ENCODE results near the gene ABHD3. TPM values are rescaled to one million over a fixed set of nuclear protein-coding genes. Genes with fewer than 3 reads are reported as not detected.
"Not testable (repeated sequence)": the region's sequence is repeated elsewhere in the genome, so short reads cannot be mapped to it uniquely, and the experiment has no call there.

The ABHD3 gene
- total and polyA plus RNA-seq, 7 experiments from 2014 or later: 21.9 to 53.1 (median 39.6) TPM

DNA sequence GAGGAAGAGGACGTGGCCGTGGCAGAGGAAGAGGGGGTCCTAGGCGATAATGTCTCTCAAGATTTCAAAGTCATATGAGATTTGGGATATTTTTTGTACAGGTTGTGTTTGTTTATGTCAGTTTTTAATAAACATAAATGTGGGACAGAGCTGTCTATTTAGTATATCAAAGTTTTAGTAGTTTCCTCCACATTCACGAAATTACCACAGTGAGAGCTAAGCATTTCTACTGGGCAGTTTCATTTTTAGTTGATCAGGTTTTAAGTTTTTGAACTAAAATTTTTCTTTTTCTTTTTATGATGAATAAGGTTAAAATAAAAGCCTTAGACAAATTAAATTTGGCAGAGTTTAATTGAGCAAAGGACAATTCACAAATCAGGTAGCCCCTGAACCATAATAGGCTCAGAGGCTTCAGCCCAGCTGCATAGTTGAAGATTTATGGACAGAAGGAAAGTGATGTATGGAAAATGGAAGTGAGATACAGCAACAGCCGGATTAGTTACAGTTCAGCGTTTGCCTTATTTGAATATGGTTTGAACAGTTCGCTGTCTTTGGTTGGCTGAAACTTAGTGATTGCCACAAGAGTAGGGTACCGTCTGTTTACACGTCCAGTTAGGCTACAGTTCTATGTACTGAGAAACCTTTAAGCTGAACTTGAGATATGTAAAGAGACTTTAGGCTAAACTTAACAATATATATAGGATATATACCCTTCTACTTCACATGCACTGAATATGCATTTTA lies 75.3 kb downstream of the ABHD3 start:
- Histone ChIP-seq H3K4me1 (ENCODE audit: control insufficient read depth in 2 of 2, insufficient read depth in 2 of 2, low read length in 2 of 2) (peaks cover 0 to 10% of the 10 kb centered on the region in 2 donors), H3K4me3 (ENCODE audit: low read length) (no peak overlapping the region), H3K36me3 (ENCODE audit: control insufficient read depth in 2 of 3, insufficient read depth in 3 of 3, low read length in 3 of 3) (peaks cover 0 to 44% (median 8%) of the 10 kb centered on the region in 3 experiments), H3K9me3 (ENCODE audit: control insufficient read depth in 2 of 3, low read length in 3 of 3) (no peaks in the 10 kb centered on the region), H3K27me3 (ENCODE audit: control insufficient read depth in 2 of 2, insufficient read depth in 2 of 2, low read length in 2 of 2) (no peaks in the 10 kb centered on the region), H3K27ac (ENCODE audit: low read depth, low read length) (peak overlapping the region; percentile 50)
- ATAC-seq: no peak
- intact Hi-C loops (cut with micrococcal nuclease): no loop called here
- ChIA-PET CTCF (interaction anchor here (1.3 kb wide), 1 partner anchor 17 kb away, joined by 3 read pairs; the partner anchor contains the start of gene SNRPD1), POLR2A (interaction anchor here (1.0 kb wide), 1 partner anchor 17 kb away, joined by 3 read pairs; no protein-coding TSS in a partner anchor)
- Mint-ChIP-seq H3K36me3 (peaks cover 8 to 27% (median 21%) of the 10 kb centered on the region in 5 donors), H3K4me3 (peak overlapping the region in 4 of 10 donors; percentile 4 to 50 (median 16)), H3K27me3 (no peaks in the 10 kb centered on the region), H3K9me3 (no peaks in the 10 kb centered on the region), H3K27ac (peak overlapping the region; percentile 11 to 93 (median 65)), H3K4me1 (peaks cover 10 to 24% (median 18%) of the 10 kb centered on the region in 7 donors)
- DNase-seq: no peak

DNA sequence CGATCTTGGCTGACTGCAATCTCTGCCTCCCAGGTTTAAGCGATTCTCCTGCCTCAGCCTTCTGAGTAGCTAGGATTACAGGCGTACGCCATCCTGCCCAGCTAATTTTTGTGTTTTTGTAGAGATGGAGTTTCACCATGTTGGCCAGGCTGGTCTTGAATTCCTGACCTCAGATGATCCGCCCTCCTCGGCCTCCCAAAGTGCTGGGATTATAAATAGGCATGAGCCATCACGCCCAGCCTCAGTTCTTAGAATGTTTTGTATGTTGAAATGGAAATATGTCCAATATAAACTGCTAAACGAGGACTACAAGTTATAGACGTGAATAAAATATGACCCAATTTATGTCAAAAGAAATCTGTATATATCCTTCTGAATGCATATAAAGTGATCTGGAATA lies 82.9 kb downstream of the ABHD3 start:
- H3K27me3 ChIP-seq (ENCODE audit: control insufficient read depth in 2 of 2, insufficient read depth in 2 of 2, low read length in 2 of 2); H3K27ac ChIP-seq (ENCODE audit: low read depth, low read length); H3K27me3 Mint-ChIP-seq; H3K4me3 Mint-ChIP-seq; DNase-seq; intact Hi-C loops (cut with micrococcal nuclease); H3K4me1 ChIP-seq (ENCODE audit: control insufficient read depth in 2 of 2, insufficient read depth in 2 of 2, low read length in 2 of 2); H3K4me3 ChIP-seq (ENCODE audit: low read length); CTCF ChIA-PET; H3K9me3 Mint-ChIP-seq; H3K9me3 ChIP-seq (ENCODE audit: control insufficient read depth in 2 of 3, low read length in 3 of 3); ATAC-seq: not testable (repeated sequence)
- H3K4me1 Mint-ChIP-seq: peaks cover 12 to 42% (median 26%) of the 10 kb centered on the region in 7 donors
- peak overlapping the region in 1 of 9 donors; percentile 5 for H3K27ac Mint-ChIP-seq
- peaks cover 3 to 24% (median 22%) of the 10 kb centered on the region in 5 donors for H3K36me3 Mint-ChIP-seq
- POLR2A ChIA-PET: interaction anchor here (0.9 kb wide), 1 partner anchor 61 kb away, joined by 3 read pairs; no protein-coding TSS in a partner anchor
- peaks cover 14 to 40% (median 16%) of the 10 kb centered on the region in 3 experiments for H3K36me3 ChIP-seq (ENCODE audit: control insufficient read depth in 2 of 3, insufficient read depth in 3 of 3, low read length in 3 of 3)

DNA sequence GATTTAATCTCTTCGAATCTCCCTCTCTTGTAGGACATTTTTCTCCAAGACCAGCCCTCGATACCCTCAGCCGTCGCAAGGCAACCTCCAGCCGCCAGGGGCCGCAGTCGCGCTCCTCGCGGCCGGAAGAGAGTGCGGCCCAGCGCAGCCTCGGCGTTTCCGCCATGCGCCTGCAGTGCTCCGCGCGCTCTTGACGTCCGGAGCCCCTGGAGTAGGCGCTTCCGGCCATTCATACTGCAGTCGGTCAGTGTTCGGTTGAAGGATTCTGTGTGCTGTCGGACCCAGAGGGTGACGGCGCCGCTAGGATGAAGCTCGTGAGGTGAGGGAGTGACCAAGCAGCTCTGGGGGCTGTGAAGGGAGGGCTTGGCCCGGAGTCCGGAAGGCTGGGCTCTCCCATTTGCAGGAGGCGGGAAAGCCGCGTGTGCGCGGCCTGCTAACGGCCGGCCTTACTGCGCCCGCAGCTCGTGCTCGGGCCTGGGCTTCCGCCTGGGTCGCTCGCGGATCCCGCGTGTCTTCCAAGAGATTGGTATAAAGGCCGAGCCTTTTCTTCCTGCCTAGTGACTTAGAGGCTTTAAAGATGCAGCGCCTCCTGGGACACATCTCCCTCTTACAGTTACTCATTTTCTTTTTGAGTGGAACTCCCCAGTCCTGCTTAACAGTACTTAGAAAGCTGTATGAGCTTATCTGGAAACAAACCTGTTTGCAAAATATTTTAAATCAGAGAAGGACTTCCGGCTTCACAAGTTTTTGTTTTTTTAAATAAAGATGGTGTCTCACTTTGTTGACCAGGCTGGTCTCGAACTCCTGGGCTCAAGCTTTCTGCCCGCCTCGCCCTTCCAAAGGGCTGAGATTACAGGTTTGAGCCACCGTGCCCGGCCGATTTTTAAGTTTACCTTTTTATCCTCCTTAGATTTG lies 92.2 kb downstream of the ABHD3 start, which contains the start of gene SNRPD1:
TSS of gene SNRPD1 (plus strand) at position 190 of the 915 bp plus-strand sequence. CDS start at position 306, 116 bp downstream.
- H3K4me1 ChIP-seq (ENCODE audit: control insufficient read depth in 2 of 2, insufficient read depth in 2 of 2, low read length in 2 of 2): peaks cover 14 to 21% of the 10 kb centered on the region in 2 donors
- H3K27ac ChIP-seq (ENCODE audit: low read depth, low read length): peak within 1 kb of the TSS; percentile 95
- Mint-ChIP-seq H3K27me3 (no peaks in the 10 kb centered on the region), H3K36me3 (peaks cover 0 to 23% (median 13%) of the 10 kb centered on the region in 5 donors), H3K4me3 (peak within 1 kb of the TSS; percentile 90 to 100 (median 96)), H3K4me1 (peaks cover 20 to 57% (median 46%) of the 10 kb centered on the region in 7 donors), H3K27ac (peak within 1 kb of the TSS; percentile 91 to 99 (median 98)), H3K9me3 (no peaks in the 10 kb centered on the region)
- no peaks in the 10 kb centered on the region for H3K9me3 ChIP-seq (ENCODE audit: control insufficient read depth in 2 of 3, low read length in 3 of 3)
- H3K27me3 ChIP-seq (ENCODE audit: control insufficient read depth in 2 of 2, insufficient read depth in 2 of 2, low read length in 2 of 2): no peaks in the 10 kb centered on the region
- CTCF ChIA-PET: interaction anchor here (1.2 to 4.8 kb wide), 6 partner anchors 10 to 91 kb away, joined by 3 to 38 read pairs (median 4); partner anchors contain the start of gene ESCO1
- H3K4me3 ChIP-seq (ENCODE audit: low read length): peak within 1 kb of the TSS; percentile 99
- POLR2A ChIA-PET: interaction anchor here (0.7 to 5.4 kb wide), 8 partner anchors 12 to 129 kb away, joined by 3 to 95 read pairs (median 6); partner anchors contain the start of genes ABHD3, ESCO1 and MIB1
- ATAC-seq (peak; percentile 100), DNase-seq (peak; percentile 75 to 95 (median 87))
- intact Hi-C loops (cut with micrococcal nuclease): loop anchor here (1.0 to 10.0 kb wide), 8 partner anchors 12 to 1840 kb away; partner anchors contain the start of genes ABHD3 (in 2 of the 2), ESCO1 (in 2 of the 2), MIB1 (in 2 of the 2) and RIOK3 (in 1 of the 2)
- H3K36me3 ChIP-seq (ENCODE audit: control insufficient read depth in 2 of 3, insufficient read depth in 3 of 3, low read length in 3 of 3): peaks cover 0 to 6% (median 4%) of the 10 kb centered on the region in 3 experiments

DNA sequence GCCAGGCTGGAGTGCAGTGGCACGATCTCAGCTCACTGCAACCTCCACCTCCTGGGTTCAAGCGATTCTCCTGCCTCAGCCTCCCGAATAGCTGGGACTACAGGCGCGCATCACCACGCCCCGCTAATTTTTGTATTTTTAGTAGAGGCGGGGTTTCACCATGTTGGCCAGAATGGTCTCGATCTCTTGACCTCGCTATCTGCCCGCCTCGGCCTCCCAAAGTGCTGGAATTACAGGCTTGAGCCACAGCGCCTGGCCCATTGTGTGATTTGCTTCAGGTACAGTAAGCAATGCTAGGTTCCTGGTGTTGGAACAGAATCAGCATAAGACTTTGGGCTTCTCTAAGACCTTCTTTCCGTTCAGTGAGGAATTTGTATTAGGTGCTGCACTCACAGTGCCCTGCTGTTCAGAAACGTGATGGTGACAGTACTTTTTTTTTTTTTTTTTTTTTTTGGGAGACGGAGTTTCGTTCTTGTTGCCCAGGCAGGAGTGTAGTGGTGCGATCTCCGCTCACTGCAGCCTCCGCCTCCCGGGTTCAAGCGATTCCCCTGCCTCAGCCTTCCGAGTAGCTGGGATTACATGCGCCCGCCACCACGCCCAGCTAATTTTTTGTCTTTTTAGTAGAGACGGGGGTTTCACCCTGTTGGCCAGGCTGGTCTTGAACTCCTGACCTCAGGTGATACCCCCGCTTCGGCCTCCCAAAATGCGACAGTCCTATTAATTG lies 93.0 kb downstream of the ABHD3 start:
- intact Hi-C loops (cut with micrococcal nuclease): loop anchor here (1.0 to 10.0 kb wide), 8 partner anchors 11 to 1841 kb away; partner anchors contain the start of genes ABHD3 (in 2 of the 2), ESCO1 (in 2 of the 2), MIB1 (in 2 of the 2) and RIOK3 (in 1 of the 2)
- Mint-ChIP-seq H3K36me3 (peaks cover 0 to 19% (median 13%) of the 10 kb centered on the region in 5 donors), H3K4me3 (peak overlapping the region; percentile 90 to 100 (median 96)), H3K27ac (peak overlapping the region; percentile 91 to 99 (median 98)), H3K4me1 (peaks cover 15 to 50% (median 40%) of the 10 kb centered on the region in 7 donors)
- CTCF ChIA-PET: interaction anchor here (1.2 to 4.8 kb wide), 4 partner anchors 9 to 92 kb away, joined by 3 to 38 read pairs (median 5); partner anchors contain the start of gene ESCO1
- not testable (repeated sequence) for H3K9me3 Mint-ChIP-seq; H3K36me3 ChIP-seq (ENCODE audit: control insufficient read depth in 2 of 3, insufficient read depth in 3 of 3, low read length in 3 of 3); H3K27me3 ChIP-seq (ENCODE audit: control insufficient read depth in 2 of 2, insufficient read depth in 2 of 2, low read length in 2 of 2); ATAC-seq; H3K9me3 ChIP-seq (ENCODE audit: control insufficient read depth in 2 of 3, low read length in 3 of 3); H3K27me3 Mint-ChIP-seq; DNase-seq
- H3K4me3 ChIP-seq (ENCODE audit: low read length): peak overlapping the region; percentile 99
- H3K4me1 ChIP-seq (ENCODE audit: control insufficient read depth in 2 of 2, insufficient read depth in 2 of 2, low read length in 2 of 2): peaks cover 14 to 21% of the 10 kb centered on the region in 2 donors
- POLR2A ChIA-PET: interaction anchor here (1.4 to 5.4 kb wide), 7 partner anchors 9 to 130 kb away, joined by 3 to 95 read pairs (median 6); partner anchors contain the start of genes ABHD3, ESCO1 and MIB1
- peak overlapping the region; percentile 95 for H3K27ac ChIP-seq (ENCODE audit: low read depth, low read length)

DNA sequence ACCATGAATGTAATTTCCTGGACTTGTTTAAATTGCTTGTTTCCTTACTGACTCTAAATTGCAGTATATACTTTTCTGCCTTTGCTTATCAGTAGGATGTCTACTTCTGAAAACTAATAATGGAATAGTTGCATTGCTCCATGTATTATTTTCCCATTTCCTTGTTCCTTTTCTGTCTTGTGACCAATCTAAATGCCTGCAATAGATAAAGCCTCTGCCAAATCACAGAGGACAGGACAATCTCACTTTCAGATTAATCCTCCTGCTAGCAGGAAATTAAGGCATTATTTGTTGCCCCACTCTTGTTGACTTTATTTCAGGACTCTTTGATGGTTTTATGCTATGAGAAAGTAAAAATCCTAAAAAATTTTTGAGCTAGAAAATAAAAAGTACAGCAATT lies 99.4 kb downstream of the ABHD3 start:
- H3K9me3 ChIP-seq (ENCODE audit: control insufficient read depth in 2 of 3, low read length in 3 of 3): no peaks in the 10 kb centered on the region
- no peak for DNase-seq
- H3K27me3 ChIP-seq (ENCODE audit: control insufficient read depth in 2 of 2, insufficient read depth in 2 of 2, low read length in 2 of 2): no peaks in the 10 kb centered on the region
- ChIA-PET POLR2A (no interaction called here), CTCF (interaction anchor here (1.1 kb wide), 1 partner anchor 15 kb away, joined by 3 read pairs; no protein-coding TSS in a partner anchor)
- Mint-ChIP-seq H3K4me3 (no peak overlapping the region), H3K27me3 (no peaks in the 10 kb centered on the region), H3K4me1 (peaks cover 3 to 19% (median 13%) of the 10 kb centered on the region in 7 donors), H3K36me3 (no peaks in the 10 kb centered on the region), H3K9me3 (peaks cover 0 to 7% (median 0%) of the 10 kb centered on the region in 11 donors), H3K27ac (no peak overlapping the region)
- H3K27ac ChIP-seq (ENCODE audit: low read depth, low read length): no peak overlapping the region
- no peak overlapping the region for H3K4me3 ChIP-seq (ENCODE audit: low read length)
- no peak for ATAC-seq
- intact Hi-C loops (cut with micrococcal nuclease): loop anchor here in 1 of 2 donors (10.0 kb wide), 1 partner anchor 1980 kb away; the partner anchor contains the start of gene NPC1
- H3K36me3 ChIP-seq (ENCODE audit: control insufficient read depth in 2 of 3, insufficient read depth in 3 of 3, low read length in 3 of 3): peaks cover 0 to 3% (median 0%) of the 10 kb centered on the region in 3 experiments
- H3K4me1 ChIP-seq (ENCODE audit: control insufficient read depth in 2 of 2, insufficient read depth in 2 of 2, low read length in 2 of 2): peaks cover 0 to 4% of the 10 kb centered on the region in 2 donors
